Endothelial cell of umbilical vein (primary cell): Measurements from ENCODE around the gene AGMO.

Experiments
- EZH2 ChIP-seq: IDR thresholded peaks from 2 replicates; pipeline ENCODE4 v1.6.1; 2012; ENCODE audit warnings: borderline replicate concordance, low read depth, mild to moderate bottlenecking, moderate library complexity, low read length, inconsistent platforms; ENCODE audit not compliant: severe bottlenecking
- FOS ChIP-seq: IDR thresholded peaks from 2 replicates; pipeline ENCODE4 v1.6.1; 2011; ENCODE audit warnings: mild to moderate bottlenecking, low read length, moderate library complexity, borderline replicate concordance; ENCODE audit not compliant: insufficient read depth
- JUN ChIP-seq: IDR thresholded peaks from 2 replicates; pipeline ENCODE4 v1.6.1; 2011; ENCODE audit warnings: borderline replicate concordance, low read depth; ENCODE audit not compliant: insufficient read length, insufficient read depth
- MAX ChIP-seq: IDR thresholded peaks from 2 replicates; pipeline ENCODE4 v1.6.1; 2011; ENCODE audit not compliant: insufficient read depth, insufficient read length
- MYC ChIP-seq: IDR thresholded peaks from one replicate; pipeline ENCODE4 v1.6.1; 2011; ENCODE audit warnings: mild to moderate bottlenecking, low read depth, low read length
- POLR2A ChIP-seq: IDR thresholded peaks from 2 replicates; pipeline ENCODE4 v1.6.1; 2012; ENCODE audit warnings: low read depth, mild to moderate bottlenecking, control low read depth, low read length
- POLR2AphosphoS5 ChIP-seq: IDR thresholded peaks from 2 replicates; pipeline ENCODE4 v1.6.1; 2012; ENCODE audit warnings: low read depth, mild to moderate bottlenecking, control low read depth, low read length, moderate library complexity; ENCODE audit not compliant: insufficient read depth
- TF ChIP-seq, protein P1 (sequence below), 2 donors: IDR thresholded peaks; 1 replicate in 1 of 2; 2 replicates in 1 of 2; pipeline ENCODE4 v1.5.1; 2011; ENCODE audit warnings: low read length in 2 of 2, mild to moderate bottlenecking in 2 of 2, moderate library complexity in 2 of 2, control low read depth in 1 of 2, inconsistent platforms in 1 of 2, low read depth in 1 of 2; ENCODE audit not compliant: insufficient read depth in 1 of 2; ENCODE audit errors: extremely low read depth in 1 of 2

DNA sequence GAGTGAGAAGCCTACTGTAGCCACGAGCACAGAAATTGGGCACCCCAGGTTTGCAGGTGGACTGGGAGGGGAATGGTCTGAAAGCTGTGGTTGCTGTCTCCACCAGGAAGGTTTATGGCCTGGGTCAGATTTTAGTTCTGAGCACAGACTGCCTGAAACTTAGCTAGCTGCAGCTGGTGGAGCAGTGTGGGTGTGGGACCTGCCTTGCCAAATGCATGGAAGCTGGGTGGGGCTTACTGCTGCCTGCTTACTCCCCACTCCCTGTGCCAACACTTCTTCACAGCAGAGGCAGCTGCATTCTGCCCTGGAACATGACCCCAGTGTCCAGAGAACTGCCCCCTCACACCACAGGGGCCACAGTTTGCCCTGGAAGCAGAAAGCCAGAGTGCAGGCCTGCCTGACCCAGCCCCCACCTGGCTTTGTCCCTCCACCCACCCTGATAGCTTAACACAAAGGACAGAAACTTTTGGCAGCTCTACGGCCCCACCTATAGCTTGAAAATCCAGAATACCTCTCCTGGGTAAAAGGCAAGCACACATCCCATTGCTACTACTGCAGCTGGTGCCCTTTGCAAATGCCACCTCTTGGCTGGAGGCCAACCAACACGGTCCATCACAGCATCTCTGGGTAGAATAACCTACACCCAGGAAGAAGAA is 281.6 kb downstream of the AGMO start:
- TF ChIP-seq, protein P1, sequence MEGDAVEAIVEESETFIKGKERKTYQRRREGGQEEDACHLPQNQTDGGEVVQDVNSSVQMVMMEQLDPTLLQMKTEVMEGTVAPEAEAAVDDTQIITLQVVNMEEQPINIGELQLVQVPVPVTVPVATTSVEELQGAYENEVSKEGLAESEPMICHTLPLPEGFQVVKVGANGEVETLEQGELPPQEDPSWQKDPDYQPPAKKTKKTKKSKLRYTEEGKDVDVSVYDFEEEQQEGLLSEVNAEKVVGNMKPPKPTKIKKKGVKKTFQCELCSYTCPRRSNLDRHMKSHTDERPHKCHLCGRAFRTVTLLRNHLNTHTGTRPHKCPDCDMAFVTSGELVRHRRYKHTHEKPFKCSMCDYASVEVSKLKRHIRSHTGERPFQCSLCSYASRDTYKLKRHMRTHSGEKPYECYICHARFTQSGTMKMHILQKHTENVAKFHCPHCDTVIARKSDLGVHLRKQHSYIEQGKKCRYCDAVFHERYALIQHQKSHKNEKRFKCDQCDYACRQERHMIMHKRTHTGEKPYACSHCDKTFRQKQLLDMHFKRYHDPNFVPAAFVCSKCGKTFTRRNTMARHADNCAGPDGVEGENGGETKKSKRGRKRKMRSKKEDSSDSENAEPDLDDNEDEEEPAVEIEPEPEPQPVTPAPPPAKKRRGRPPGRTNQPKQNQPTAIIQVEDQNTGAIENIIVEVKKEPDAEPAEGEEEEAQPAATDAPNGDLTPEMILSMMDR (IDR thresholded peaks at IDR 0.05; ENCODE audit: extremely low read depth in 1 of 2, insufficient read depth in 1 of 2, low read depth in 1 of 2, low read length in 2 of 2), result no peak
- no peak for TF ChIP-seq JUN
- TF ChIP-seq POLR2AphosphoS5, result no peak
- no peak for TF ChIP-seq POLR2A
- TF ChIP-seq EZH2, result no peak
- TF ChIP-seq MYC, result no peak
- no peak for TF ChIP-seq MAX
- TF ChIP-seq FOS, result no peak
